ENCODE results near the gene LMO7.

LMO7 gene

GRCh38 chr13:75797719-75798118 is 161.6 kb downstream of the LMO7 start:
- Histone ChIP-seq H3K4me3 (replicated peaks; ENCODE audit: insufficient read depth, low read length) (no peak overlapping the region), H3K27me3 (ENCODE audit: insufficient read depth, poor library complexity, severe bottlenecking) (no peaks in the 10 kb centered on the region), H3K27ac (replicated peaks) (no peak overlapping the region)
- DNase-seq (ENCODE audit: low read depth in 1 of 2, low spot score in 1 of 2) = no peak
- no peak for TF ChIP-seq SPI1 (IDR thresholded peaks at IDR 0.05; ENCODE audit: borderline replicate concordance, low read depth)
- TF ChIP-seq CTCF (IDR thresholded peaks at IDR 0.05; ENCODE audit: insufficient read depth, low read length) = no peak
- no peak for TF ChIP-seq GABPA (IDR thresholded peaks at IDR 0.05; ENCODE audit: low read depth)
- TF ChIP-seq, protein P1, sequence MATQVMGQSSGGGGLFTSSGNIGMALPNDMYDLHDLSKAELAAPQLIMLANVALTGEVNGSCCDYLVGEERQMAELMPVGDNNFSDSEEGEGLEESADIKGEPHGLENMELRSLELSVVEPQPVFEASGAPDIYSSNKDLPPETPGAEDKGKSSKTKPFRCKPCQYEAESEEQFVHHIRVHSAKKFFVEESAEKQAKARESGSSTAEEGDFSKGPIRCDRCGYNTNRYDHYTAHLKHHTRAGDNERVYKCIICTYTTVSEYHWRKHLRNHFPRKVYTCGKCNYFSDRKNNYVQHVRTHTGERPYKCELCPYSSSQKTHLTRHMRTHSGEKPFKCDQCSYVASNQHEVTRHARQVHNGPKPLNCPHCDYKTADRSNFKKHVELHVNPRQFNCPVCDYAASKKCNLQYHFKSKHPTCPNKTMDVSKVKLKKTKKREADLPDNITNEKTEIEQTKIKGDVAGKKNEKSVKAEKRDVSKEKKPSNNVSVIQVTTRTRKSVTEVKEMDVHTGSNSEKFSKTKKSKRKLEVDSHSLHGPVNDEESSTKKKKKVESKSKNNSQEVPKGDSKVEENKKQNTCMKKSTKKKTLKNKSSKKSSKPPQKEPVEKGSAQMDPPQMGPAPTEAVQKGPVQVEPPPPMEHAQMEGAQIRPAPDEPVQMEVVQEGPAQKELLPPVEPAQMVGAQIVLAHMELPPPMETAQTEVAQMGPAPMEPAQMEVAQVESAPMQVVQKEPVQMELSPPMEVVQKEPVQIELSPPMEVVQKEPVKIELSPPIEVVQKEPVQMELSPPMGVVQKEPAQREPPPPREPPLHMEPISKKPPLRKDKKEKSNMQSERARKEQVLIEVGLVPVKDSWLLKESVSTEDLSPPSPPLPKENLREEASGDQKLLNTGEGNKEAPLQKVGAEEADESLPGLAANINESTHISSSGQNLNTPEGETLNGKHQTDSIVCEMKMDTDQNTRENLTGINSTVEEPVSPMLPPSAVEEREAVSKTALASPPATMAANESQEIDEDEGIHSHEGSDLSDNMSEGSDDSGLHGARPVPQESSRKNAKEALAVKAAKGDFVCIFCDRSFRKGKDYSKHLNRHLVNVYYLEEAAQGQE (IDR thresholded peaks at IDR 0.05; ENCODE audit: insufficient replicate concordance, low read depth) = no peak
- no peak for TF ChIP-seq POLR2AphosphoS5 (IDR thresholded peaks at IDR 0.05; ENCODE audit: low read depth)

- Histone ChIP-seq H3K4me3 (replicated peaks; ENCODE audit: insufficient read depth, low read length) (no peak overlapping the region), H3K27ac (replicated peaks) (no peak overlapping the region), H3K27me3 (ENCODE audit: insufficient read depth, poor library complexity, severe bottlenecking) (no peaks in the 10 kb centered on the region)
- DNase-seq (ENCODE audit: low read depth in 1 of 2, low spot score in 1 of 2) = no peak
- TF ChIP-seq CTCF (IDR thresholded peaks at IDR 0.05; ENCODE audit: insufficient read depth, low read length) (no peak), GABPA (IDR thresholded peaks at IDR 0.05; ENCODE audit: low read depth) (no peak), SPI1 (IDR thresholded peaks at IDR 0.05; ENCODE audit: borderline replicate concordance, low read depth) (no peak), POLR2AphosphoS5 (IDR thresholded peaks at IDR 0.05; ENCODE audit: low read depth) (no peak)
- TF ChIP-seq, protein P1 (IDR thresholded peaks at IDR 0.05; ENCODE audit: insufficient replicate concordance, low read depth) = no peak
Measured at GRCh38 chr13:75798353-75799255, 162.5 kb downstream of the LMO7 start.

DNA sequence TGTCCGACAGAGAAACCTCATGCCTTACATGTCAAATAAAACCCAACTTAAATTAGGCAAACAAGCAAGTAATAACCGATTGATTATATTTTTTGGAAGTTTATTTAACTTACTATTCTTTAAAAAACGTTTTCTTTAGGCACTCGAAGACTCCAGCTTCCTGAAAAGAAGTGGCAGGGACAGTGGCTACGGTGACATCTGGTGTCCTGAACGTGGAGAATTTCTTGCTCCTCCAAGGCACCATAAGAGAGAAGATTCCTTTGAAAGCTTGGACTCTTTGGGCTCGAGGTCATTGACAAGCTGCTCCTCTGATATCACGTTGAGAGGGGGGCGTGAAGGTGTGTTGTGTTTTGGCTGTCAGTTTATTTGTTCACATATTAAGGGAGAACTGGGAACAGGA is 164.4 kb downstream of the LMO7 start:
- DNase-seq (ENCODE audit: low read depth in 1 of 2, low spot score in 1 of 2) = no peak
- Histone ChIP-seq H3K27me3 (ENCODE audit: insufficient read depth, poor library complexity, severe bottlenecking) (no peaks in the 10 kb centered on the region), H3K27ac (replicated peaks) (no peak overlapping the region), H3K4me3 (replicated peaks; ENCODE audit: insufficient read depth, low read length) (no peak overlapping the region)
- TF ChIP-seq, protein P1 (IDR thresholded peaks at IDR 0.05; ENCODE audit: insufficient replicate concordance, low read depth) = no peak
- TF ChIP-seq CTCF (IDR thresholded peaks at IDR 0.05; ENCODE audit: insufficient read depth, low read length) (no peak), GABPA (IDR thresholded peaks at IDR 0.05; ENCODE audit: low read depth) (no peak), SPI1 (IDR thresholded peaks at IDR 0.05; ENCODE audit: borderline replicate concordance, low read depth) (no peak), POLR2AphosphoS5 (IDR thresholded peaks at IDR 0.05; ENCODE audit: low read depth) (no peak)
